Inferior parietal cortex (tissue), 1 donor: Measurements from ENCODE around the gene HCRTR1.
A peak's percentile ranks its signal among the peaks of the same experiment; 100 is the strongest.
"Not testable (repeated sequence)": the region's sequence is repeated elsewhere in the genome, so short reads cannot be mapped to it uniquely, and the experiment has no call there.

Source experiments
- DNase-seq: peaks from one replicate; pipeline ENCODE4 v3.0.0-alpha.2; 2016; ENCODE audit errors: extremely low spot score

HCRTR1 gene

DNA sequence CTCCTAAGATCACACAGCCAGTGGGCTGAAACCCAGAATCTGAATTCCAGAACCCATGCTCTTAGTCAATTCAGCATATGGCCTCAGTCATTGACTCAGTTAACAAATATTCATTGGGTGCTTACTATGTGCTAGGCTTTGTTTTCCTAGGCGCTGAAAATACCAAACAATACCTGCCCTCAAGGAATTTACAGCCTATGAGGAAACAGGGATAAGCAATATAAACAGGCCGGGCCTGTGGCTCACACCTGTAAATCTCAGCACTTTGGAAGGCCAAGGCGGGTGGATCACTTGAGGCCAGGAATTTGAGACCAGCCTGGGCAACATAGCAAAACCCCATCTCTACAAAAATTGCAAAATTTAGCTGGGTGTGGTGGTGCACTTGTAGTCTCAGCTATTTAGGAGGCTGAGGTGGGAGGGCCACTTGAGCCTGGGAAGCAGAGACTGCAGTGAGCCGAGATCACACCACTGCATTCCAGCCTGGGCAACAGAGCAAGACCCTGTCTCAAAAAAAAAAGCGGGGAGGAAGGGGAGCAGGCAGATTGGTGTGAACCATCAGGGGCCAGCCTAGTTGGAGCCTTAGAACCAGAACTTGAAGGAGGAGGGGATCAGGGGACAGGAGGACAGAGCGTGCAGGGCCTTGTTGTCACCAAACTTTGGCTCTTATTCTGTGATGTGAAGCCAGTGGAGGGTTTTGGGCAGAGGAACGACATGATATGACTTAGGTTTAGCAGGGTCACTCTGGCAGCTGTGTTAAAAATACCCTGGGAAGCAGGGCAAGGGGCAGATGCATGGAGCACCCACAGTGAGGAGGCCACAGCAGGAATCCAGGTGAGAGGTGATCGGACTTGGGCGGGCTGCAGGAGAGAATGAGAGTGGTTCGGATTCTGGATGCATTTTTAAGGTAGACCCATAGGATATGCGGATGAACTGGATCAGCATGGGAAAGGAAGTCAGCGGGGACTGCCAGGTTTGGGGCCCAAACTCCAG lies 35.4 kb upstream of the HCRTR1 start:
- DNase-seq, result no peak

DNA sequence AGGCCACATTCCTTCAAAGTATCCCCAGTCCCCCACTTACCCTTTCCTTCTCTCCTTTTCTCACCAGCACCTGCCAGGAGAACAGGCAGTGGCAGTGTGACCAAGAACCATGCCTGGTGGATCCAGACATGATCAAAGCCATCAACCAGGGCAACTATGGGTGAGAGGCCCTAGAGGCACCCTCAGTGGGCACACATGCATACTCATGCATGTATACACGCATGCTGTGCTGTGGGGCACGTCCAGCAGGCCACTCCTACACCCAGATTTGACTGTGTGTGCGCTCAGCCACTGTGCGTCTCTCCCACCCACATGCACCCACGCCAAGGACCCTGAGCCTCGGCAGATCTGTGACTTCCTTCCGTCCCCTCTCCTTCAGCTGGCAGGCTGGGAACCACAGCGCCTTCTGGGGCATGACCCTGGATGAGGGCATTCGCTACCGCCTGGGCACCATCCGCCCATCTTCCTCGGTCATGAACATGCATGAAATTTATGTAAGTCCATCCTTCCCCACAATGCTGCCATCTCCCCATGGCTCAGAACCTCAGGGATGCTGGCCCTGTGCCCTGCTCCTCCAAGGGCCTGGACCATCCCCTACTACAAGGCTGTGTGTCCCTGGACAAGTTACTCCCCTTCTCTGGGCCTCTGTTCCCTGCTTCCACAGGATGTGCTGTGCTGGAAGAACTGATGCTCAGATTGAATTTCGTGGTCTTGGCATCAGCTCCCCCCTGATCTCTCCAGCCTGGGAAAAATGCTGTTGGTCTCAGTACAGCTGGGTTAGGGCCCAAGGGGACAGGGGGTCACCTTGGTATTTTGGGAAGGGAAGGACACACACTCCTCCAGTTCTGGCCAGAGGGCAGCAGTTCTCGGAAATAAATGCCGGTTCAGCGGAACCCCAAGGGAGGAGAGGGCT lies 34.2 kb upstream of the HCRTR1 start:
- no peak for DNase-seq

DNA sequence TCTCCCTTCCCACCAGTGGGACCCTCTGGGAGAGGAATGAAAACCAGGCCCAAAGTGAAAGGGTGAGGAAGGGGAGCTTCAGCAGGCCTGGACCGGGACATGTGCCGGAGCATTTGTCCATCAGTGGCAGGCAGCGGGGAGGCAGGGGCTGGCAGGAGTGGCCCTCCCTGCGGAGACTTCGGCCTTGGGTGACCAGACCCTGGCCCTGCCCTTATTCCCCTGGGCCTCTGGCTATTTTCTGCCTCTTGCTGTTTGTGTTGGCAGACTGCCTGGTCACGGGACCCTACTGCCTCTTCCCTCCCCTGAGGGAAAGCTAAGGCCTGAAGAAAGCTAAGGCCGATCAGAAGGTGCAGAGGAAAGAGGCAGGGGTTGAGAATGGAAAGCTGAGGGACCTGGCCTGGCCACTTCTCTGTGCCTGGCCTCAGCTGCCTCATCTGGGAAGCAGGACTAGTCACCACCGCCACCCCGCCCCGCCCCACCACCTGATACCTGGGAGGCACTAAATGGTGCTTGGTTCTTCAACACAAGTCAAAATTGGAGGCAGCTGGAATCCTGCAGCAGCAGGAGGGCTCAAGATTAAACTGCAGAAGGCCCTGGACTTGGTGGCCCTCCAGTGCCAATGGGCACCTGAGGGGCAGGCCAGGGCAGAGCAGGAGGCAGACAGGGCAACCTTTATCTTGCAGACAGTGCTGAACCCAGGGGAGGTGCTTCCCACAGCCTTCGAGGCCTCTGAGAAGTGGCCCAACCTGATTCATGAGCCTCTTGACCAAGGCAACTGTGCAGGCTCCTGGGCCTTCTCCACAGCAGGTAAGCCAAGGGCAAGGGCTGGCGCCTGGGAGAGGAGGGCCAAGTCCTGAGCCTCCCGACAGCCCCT lies 33.3 kb upstream of the HCRTR1 start:
- DNase-seq, result peak; percentile 10

DNA sequence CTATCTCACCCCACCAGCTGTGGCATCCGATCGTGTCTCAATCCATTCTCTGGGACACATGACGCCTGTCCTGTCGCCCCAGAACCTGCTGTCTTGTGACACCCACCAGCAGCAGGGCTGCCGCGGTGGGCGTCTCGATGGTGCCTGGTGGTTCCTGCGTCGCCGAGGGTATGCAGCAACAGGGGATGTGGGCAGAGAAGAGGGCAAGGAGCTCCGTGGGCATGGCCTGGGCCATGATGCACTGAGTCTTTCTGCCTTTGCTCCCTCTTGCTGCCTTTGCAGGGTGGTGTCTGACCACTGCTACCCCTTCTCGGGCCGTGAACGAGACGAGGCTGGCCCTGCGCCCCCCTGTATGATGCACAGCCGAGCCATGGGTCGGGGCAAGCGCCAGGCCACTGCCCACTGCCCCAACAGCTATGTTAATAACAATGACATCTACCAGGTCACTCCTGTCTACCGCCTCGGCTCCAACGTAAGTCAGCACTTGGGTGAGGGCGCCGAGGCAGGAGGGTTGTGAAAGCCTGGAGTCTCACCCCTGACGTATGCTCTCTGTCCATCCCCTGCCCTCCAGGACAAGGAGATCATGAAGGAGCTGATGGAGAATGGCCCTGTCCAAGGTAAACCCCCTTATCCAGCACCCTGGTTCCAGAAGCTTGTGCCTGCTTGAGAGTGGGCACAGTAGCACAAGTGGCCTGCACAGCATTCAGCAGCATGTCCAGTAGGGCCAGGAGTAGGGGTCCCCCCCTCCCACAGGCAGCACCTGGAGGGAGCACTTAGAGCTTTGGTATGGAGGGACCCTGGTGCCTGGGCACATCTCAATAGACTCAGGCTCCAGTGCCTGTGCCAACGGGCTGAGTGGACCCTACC lies 32.4 kb upstream of the HCRTR1 start:
- DNase-seq, result no peak

DNA sequence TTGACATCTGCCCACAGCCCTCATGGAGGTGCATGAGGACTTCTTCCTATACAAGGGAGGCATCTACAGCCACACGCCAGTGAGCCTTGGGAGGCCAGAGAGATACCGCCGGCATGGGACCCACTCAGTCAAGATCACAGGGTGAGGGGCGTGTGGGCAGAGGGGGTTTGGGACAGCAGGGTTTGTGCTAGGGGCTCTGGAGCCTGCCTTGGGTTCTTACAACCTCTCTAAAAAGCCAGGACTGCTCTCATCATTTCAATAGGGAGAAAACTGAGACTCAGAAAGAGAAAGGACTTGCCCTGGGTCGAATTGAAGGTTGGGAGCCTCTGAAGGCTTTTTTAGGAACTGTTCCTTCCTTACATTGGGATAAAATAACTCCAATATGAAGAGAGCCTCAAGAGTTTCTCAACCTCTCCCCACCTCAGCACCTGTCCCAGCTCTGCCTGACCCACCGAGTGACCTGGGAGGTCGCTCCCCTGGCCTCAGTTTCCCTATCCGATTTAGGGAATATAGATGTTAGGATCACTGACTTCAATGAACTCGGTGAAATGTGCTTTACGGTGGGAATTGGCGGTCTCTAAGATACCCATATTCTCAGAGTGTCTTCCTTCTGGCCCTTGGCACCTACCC lies 31.6 kb upstream of the HCRTR1 start:
- no peak for DNase-seq

DNA sequence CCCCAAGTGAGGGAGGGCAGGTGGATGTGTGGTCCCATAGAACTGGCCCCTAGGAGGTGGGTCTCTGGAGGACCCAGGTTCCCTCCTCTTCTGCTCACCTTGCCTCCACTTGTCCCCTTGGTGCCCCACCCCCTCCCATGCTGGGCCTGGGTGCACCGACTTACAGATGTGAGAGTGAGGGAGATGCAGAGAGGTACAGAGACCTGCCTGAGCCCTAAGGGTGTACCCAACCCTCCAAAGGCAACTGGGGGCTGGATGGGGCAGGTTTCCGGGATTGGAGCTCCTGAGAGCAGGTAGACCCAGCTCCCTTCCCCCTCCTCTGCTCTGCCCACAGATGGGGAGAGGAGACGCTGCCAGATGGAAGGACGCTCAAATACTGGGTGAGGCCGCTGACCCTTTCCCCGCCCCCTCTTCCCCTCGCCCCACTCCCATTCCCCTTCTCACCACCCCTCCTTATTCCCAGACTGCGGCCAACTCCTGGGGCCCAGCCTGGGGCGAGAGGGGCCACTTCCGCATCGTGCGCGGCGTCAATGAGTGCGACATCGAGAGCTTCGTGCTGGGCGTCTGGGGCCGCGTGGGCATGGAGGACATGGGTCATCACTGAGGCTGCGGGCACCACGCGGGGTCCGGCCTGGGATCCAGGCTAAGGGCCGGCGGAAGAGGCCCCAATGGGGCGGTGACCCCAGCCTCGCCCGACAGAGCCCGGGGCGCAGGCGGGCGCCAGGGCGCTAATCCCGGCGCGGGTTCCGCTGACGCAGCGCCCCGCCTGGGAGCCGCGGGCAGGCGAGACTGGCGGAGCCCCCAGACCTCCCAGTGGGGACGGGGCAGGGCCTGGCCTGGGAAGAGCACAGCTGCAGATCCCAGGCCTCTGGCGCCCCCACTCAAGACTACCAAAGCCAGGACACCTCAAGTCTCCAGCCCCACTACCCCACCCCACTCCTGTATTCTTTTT lies 30.8 kb upstream of the HCRTR1 start:
- DNase-seq, result no peak

DNA sequence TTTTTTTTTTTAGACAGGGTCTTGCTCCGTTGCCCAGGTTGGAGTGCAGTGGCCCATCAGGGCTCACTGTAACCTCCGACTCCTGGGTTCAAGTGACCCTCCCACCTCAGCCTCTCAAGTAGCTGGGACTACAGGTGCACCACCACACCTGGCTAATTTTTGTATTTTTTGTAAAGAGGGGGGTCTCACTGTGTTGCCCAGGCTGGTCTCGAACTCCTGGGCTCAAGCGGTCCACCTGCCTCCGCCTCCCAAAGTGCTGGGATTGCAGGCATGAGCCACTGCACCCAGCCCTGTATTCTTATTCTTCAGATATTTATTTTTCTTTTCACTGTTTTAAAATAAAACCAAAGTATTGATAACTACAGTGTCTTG lies 30.2 kb upstream of the HCRTR1 start:
- DNase-seq, result not testable (repeated sequence)

DNA sequence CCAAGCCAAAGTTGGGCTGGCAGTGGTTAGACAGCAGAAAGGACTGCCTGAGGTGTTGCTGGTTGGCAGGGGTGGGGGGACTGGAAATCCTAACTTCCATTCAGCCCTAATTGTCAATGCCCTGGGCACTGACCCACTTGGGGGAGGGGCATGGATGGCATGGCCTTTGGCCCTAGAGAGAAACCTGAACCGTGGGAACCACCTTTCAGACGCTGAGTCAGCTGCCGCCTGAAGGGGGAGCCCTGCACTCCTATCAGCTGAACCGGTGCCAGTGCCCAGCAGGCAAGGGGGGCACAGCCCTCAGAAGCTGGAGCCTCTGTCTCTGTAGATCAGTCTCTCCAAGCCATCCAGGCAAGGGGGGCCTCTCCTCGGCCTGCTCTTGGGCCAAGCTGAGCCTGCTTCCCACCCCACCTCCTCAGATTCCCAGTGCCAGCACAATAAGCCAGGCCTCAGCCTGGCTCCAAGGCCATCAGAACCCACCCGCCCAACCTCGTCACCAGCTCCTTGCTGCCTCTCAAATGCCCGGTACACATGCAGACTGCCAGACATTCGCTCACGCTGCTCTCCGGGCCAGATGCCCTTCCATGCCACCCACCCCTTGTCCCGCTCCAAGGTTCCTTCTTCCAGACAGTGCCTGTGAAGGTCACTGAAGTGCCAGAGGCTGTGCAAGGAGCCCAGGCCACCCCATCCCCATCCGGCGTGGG lies 29.6 kb upstream of the HCRTR1 start:
- DNase-seq, result no peak

DNA sequence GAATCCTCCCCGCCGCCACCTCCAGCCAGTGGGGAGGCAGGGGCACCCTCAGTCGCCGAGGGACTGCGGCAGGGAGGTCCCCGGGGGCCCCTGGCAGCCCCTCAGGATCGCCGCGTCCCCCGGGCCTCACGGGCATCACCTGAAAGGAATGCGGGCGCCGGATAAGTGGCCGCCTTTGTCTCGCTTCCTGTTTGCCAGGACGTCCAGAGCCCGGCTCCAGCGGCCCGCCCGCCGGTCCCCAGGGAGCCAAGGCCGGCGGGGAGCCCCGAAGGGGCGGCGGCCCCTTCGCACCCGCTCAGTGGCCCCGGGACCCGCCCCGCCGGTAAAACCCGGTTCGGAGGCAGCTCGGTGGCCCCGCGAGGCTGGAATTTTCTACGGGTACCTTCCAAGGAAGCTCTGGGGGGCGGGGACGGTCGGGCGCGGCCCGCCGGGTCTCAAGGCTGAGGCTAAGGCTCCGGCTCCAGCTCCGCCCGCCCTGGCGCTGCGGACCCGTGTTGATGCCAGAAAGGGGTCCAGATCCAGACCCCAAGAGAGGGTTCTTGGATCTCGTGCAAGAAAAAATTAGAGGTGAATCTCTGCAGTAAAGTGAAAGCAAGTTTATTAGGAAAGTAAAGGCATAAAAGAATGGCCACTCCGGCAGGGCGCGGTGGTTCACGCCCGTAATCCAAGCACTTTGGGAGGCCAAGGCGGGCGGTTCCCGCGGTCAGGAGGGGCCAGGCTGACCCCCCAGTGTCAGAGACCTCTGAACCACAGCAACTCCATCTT lies 28.6 kb upstream of the HCRTR1 start:
- DNase-seq, result no peak

DNA sequence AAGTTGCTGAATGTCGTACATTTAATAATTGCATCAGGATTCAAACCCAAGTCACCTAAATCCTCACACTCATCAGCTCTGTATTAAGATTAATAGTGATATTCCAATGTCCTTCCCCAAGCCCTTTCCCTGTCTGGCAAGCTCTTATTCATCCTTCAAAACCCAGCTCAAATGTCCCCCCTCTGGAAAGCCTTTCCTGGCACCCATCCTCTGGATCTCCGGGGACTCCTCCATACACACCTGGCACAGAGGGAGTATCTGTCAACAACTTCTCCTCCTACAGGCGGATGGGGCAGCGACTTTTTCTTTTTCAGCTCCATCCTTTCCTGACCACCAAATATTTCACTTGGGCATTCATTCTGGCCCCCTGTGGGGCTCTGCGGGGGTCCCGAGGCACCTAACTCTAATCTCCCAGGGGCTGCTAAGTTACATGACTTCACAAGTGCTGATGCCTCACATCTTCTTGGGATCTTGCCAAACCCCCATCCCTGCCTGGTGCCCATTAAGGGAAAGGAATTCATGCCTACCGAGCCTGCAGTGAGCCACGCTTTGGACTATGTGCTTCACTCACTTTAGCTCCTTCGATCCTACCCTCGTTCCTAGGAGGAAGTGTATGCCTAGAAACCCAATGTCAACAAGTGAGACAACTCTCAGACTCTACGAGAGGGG lies 25.9 kb upstream of the HCRTR1 start:
- DNase-seq, result no peak

DNA sequence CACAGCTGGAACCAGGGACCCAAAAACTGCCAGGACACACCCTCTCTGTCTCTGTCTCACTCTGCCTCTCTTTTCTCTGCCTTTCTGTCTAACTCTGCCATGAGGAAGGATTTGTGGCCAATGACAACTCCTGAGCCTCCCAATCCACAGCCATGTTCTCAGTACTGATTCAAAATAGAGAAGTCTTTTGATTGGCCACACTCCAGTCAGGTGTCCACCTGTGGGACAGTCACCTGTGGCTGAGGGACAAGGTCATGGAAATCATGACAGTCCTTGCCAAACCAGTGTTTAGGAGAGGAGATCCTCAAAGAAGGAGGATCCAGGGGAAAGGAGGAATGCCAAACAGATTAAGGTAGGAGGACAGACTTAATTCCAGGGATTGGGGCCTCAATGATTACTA lies 25.4 kb upstream of the HCRTR1 start:
- DNase-seq, result no peak

DNA sequence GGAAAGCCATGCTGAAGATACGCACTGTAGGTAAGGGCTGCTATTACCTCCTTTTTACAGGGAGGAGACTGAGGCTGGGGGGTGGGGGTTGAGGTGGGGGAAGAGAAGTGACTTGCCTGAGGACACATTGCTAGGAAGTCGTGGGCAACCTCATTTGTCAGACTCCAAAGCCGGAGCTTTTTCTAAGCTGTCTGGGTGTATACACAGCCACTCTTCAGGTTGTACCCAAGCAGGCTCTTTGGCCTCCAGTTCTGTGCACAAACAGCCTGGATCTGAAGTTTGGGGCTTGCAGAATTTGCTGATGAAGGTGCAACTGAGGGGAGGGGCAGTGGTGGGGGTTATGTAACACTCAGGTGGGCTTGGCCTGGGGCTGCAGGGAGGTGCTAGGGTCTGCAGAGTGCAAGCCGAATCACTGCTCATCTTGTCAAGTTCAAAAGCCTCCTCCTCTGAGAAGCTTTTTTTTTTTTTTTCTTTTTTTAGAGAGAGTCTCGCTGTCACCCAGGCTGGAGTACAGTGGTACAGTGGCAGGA lies 24.3 kb upstream of the HCRTR1 start:
- no peak for DNase-seq

DNA sequence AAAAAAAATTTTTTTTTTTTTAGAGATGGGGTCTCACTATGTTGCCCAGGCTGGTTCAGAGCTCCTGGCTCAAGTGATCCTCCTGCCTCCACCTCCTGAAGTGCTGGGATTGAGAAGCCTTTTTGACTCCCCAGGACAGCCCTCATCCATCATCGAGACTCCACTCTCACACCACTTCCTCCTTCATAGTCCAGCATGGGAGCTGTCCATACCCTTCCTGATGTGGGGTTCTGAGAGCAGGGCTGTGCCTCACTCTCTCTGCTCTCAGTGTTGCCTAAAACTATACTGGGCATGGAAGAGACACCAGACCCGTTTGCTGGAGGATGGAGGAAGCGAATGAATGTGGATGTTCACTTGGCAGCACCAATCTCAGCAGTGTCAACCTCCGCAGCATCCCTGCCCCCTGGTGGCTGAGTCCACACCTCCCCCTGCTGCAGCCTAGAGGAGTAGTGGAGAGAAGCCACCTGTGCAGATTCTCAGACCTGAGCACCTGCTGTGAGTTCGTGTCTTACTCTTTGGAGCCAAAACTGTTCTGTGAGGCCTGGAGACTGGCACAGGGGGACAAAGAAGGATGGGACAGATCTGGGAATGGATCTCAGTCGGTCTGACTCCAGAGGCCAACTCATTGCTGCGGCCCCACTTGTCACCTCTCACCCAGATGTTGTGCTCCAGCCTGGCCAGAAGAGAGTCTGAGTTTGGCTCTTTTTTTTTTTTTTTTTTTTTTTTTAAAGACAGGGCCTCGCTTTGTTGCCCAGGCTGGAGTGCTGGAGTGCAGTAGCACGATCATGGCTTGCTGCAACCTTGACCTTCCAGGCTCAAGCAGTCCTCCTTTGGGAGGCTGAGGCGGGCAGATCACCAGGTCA lies 23.5 kb upstream of the HCRTR1 start:
- DNase-seq, result no peak

DNA sequence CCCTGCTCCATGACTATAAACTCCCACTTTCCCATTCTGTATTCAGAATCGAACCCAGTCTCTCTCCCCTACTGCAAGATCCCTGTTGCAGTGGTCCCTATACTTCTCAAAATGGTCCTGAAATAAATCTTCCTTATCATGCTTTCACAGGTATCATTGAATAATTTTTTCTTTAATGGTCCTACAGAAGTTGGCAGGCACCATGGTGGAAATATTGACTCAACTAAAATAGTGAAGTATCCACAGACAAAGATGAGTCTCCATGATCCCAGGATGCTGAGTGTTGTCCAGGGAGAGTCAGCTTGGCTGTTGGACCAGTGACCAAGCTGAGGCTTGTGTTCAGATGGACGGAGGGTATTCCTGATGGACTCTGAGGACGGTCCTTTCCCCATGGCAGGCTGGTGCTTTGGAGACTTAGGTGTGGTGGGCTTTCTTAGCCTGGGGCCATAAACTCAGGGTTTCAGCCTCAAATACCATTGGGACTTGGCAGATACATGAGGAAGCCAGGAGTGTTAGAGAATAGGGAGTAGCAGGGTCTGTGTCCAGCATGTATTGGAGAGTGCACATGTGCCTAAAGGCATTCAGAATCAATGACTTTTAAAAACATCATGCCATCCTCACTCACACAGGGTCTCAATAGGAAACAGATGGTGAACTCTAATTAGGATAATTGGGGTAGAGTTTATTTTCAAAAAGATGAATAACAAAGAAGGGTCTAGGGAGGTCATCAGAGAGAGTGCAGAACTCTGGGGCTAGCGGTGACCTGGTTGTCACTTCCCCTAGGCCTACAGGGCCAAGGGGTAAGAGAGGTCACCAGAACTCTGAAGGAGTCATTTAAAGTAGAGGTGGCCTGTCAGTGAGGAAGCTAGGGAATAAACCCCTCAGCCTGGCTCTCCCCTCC lies 21.4 kb upstream of the HCRTR1 start:
- DNase-seq, result no peak

DNA sequence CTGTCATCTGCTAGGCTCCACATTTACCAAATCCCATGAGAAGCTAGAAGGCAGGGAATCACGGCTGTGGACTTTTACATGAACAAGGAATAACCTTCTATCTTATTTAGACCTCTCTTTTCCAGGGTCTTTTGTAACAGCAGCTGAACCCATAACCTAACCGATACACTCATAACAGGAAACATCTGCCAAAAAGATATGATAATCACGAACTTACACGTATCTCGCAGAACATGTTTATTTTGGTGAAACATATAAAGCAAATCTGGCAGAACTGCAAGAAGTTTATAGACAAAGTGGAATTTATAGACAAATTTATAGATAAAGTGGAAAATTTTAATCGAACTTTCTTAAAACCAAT lies 20.8 kb upstream of the HCRTR1 start:
- no peak for DNase-seq
